GM23338 (cell line): Measurements from ENCODE around the gene PCNT. TPM values are rescaled to one million over a fixed set of nuclear protein-coding genes. Genes with fewer than 3 reads are reported as not detected.

Experiments
- ATAC-seq: fragments of 200-7000 bp; cut with Tn5 transposase; 3 replicates; pipeline ENCODE4 v1.9.1; 2020
- DNase-seq: peaks from one replicate; pipeline ENCODE4 v3.0.0-alpha.2; 2015; ENCODE audit warnings: low spot score
- H2AFZ ChIP-seq: fragments of 200-600 bp; sonication (generic); 2 replicates; pipeline ENCODE4 v1.8.0; 2016; ENCODE audit warnings: antibody characterized with exemption, mild to moderate bottlenecking, moderate library complexity
- H3F3A ChIP-seq: fragments of 200-600 bp; sonication (generic); replicated peaks from 2 replicates; pipeline ENCODE4 v1.8.0; 2017; ENCODE audit warnings: antibody characterized with exemption, mixed run types, low read depth
- H3K27ac ChIP-seq: fragments of 200-600 bp; sonication (generic); 2 replicates; pipeline ENCODE4 v1.6.1; 2016; ENCODE audit warnings: low read depth
- H3K27me3 ChIP-seq: fragments of 200-600 bp; sonication (generic); 2 replicates; pipeline ENCODE4 v1.8.0; 2016; ENCODE audit warnings: mild to moderate bottlenecking, mixed run types, moderate library complexity; ENCODE audit not compliant: insufficient read depth
- H3K36me3 ChIP-seq: fragments of 200-600 bp; sonication (generic); 2 replicates; pipeline ENCODE4 v1.8.0; 2016; ENCODE audit warnings: mild to moderate bottlenecking; ENCODE audit not compliant: insufficient read depth
- H3K4me1 ChIP-seq: fragments of 200-600 bp; sonication (generic); 2 replicates; pipeline ENCODE4 v1.8.0; 2016; ENCODE audit warnings: mild to moderate bottlenecking, moderate library complexity; ENCODE audit not compliant: insufficient read depth
- H3K4me2 ChIP-seq: fragments of 200-600 bp; sonication (generic); 2 replicates; pipeline ENCODE4 v1.7.1; 2017; ENCODE audit warnings: mixed run types
- H3K4me3 ChIP-seq: fragments of 200-600 bp; sonication (generic); 2 replicates; pipeline ENCODE4 v1.6.1; 2016; ENCODE audit warnings: mixed run types
- H3K79me2 ChIP-seq: fragments of 200-600 bp; sonication (generic); replicated peaks from 2 replicates; pipeline ENCODE4 v1.8.0; 2017; ENCODE audit warnings: mild to moderate bottlenecking; ENCODE audit not compliant: insufficient read depth
- H3K9me2 ChIP-seq: fragments of 200-600 bp; sonication (generic); 2 replicates; pipeline ENCODE4 v1.8.0; 2017; ENCODE audit not compliant: insufficient read depth
- H4K20me1 ChIP-seq: fragments of 200-600 bp; sonication (generic); replicated peaks from 2 replicates; pipeline ENCODE4 v1.8.0; 2017; ENCODE audit warnings: mild to moderate bottlenecking; ENCODE audit not compliant: insufficient read depth
- H3K27ac Mint-ChIP-seq: 2 replicates; pipeline ENCODE4 v1.8.0; 2020; ENCODE audit warnings: inconsistent platforms, mild to moderate bottlenecking, moderate library complexity, mixed read lengths
- H3K27me3 Mint-ChIP-seq: 3 replicates; pipeline ENCODE4 v1.8.0; 2022; ENCODE audit warnings: low read depth, mild to moderate bottlenecking, moderate library complexity, mixed read lengths, inconsistent platforms; ENCODE audit not compliant: insufficient read depth, poor library complexity
- H3K36me3 Mint-ChIP-seq: 3 replicates; pipeline ENCODE4 v1.8.0; 2021; ENCODE audit warnings: low read depth, mild to moderate bottlenecking, inconsistent platforms, moderate library complexity, mixed read lengths
- H3K4me1 Mint-ChIP-seq: 3 replicates; pipeline ENCODE4 v1.8.0; 2020; ENCODE audit warnings: mild to moderate bottlenecking, inconsistent platforms, mixed read lengths
- H3K4me3 Mint-ChIP-seq: 3 replicates; pipeline ENCODE4 v1.8.0; 2021; ENCODE audit warnings: moderate library complexity, mild to moderate bottlenecking, inconsistent platforms, mixed read lengths
- H3K9me3 Mint-ChIP-seq: 3 replicates; pipeline ENCODE4 v1.8.0; 2020; ENCODE audit warnings: moderate library complexity, mild to moderate bottlenecking, inconsistent platforms, mixed read lengths
- CREB1 ChIP-seq: fragments of 250-450 bp; sonication (Bioruptor Pico); IDR thresholded peaks from 2 replicates; pipeline ENCODE4 v1.5.0; 2020; ENCODE audit warnings: low read depth, mild to moderate bottlenecking, moderate library complexity
- NANOG ChIP-seq: IDR thresholded peaks from 2 replicates; pipeline ENCODE4 v1.6.1; 2016; ENCODE audit warnings: antibody characterized with exemption, borderline replicate concordance
- POLR2AphosphoS5 ChIP-seq: IDR thresholded peaks from 2 replicates; pipeline ENCODE4 v1.6.1; 2016; ENCODE audit warnings: antibody characterized with exemption, low read depth
- polyA plus RNA-seq: library from polyadenylated mRNA; unstranded; fragments of >200 nt; fragmentation: Nextera tagmentation; extraction: Ambion mirVana; gene quantifications from 2 replicates; pipeline ENCODE4 v1.2.1, GENCODE V29; 2016
- total RNA-seq: library from RNA; depleted of rRNA; stranded (reverse); fragments of >200 nt; shearing (Covaris generic); gene quantifications from 2 replicates; pipeline ENCODE4 v1.2.3, GENCODE V29; 2014
- TF ChIP-seq, protein P1 (sequence below): fragments of 250-450 bp; sonication (Bioruptor Pico); IDR thresholded peaks from 2 replicates; pipeline ENCODE4 v1.5.0; 2020; ENCODE audit warnings: mild to moderate bottlenecking, moderate library complexity
- TF ChIP-seq, protein P2 (sequence below): IDR thresholded peaks from 2 replicates; pipeline ENCODE4 v1.6.1; 2016; ENCODE audit warnings: antibody characterized with exemption
- TF ChIP-seq, protein P3 (sequence below), 2 experiments: fragments of 200-600 bp in 1 of 2; sonication (generic) in 1 of 2; conservative IDR thresholded peaks; 2 replicates each; pipeline versions ENCODE4 v1.5.1 to v1.6.1; 2016 to 2017; ENCODE audit warnings: antibody characterized with exemption in 2 of 2, low read depth in 2 of 2, mild to moderate bottlenecking in 2 of 2, moderate library complexity in 1 of 2

The PCNT gene
- total and polyA plus RNA-seq, 2 experiments from 2014 or later: 39.6 to 46.1 TPM

GRCh38 chr21:46474382-46474781 is 150.4 kb downstream of the PCNT start (continued):
- TF ChIP-seq, protein P1, sequence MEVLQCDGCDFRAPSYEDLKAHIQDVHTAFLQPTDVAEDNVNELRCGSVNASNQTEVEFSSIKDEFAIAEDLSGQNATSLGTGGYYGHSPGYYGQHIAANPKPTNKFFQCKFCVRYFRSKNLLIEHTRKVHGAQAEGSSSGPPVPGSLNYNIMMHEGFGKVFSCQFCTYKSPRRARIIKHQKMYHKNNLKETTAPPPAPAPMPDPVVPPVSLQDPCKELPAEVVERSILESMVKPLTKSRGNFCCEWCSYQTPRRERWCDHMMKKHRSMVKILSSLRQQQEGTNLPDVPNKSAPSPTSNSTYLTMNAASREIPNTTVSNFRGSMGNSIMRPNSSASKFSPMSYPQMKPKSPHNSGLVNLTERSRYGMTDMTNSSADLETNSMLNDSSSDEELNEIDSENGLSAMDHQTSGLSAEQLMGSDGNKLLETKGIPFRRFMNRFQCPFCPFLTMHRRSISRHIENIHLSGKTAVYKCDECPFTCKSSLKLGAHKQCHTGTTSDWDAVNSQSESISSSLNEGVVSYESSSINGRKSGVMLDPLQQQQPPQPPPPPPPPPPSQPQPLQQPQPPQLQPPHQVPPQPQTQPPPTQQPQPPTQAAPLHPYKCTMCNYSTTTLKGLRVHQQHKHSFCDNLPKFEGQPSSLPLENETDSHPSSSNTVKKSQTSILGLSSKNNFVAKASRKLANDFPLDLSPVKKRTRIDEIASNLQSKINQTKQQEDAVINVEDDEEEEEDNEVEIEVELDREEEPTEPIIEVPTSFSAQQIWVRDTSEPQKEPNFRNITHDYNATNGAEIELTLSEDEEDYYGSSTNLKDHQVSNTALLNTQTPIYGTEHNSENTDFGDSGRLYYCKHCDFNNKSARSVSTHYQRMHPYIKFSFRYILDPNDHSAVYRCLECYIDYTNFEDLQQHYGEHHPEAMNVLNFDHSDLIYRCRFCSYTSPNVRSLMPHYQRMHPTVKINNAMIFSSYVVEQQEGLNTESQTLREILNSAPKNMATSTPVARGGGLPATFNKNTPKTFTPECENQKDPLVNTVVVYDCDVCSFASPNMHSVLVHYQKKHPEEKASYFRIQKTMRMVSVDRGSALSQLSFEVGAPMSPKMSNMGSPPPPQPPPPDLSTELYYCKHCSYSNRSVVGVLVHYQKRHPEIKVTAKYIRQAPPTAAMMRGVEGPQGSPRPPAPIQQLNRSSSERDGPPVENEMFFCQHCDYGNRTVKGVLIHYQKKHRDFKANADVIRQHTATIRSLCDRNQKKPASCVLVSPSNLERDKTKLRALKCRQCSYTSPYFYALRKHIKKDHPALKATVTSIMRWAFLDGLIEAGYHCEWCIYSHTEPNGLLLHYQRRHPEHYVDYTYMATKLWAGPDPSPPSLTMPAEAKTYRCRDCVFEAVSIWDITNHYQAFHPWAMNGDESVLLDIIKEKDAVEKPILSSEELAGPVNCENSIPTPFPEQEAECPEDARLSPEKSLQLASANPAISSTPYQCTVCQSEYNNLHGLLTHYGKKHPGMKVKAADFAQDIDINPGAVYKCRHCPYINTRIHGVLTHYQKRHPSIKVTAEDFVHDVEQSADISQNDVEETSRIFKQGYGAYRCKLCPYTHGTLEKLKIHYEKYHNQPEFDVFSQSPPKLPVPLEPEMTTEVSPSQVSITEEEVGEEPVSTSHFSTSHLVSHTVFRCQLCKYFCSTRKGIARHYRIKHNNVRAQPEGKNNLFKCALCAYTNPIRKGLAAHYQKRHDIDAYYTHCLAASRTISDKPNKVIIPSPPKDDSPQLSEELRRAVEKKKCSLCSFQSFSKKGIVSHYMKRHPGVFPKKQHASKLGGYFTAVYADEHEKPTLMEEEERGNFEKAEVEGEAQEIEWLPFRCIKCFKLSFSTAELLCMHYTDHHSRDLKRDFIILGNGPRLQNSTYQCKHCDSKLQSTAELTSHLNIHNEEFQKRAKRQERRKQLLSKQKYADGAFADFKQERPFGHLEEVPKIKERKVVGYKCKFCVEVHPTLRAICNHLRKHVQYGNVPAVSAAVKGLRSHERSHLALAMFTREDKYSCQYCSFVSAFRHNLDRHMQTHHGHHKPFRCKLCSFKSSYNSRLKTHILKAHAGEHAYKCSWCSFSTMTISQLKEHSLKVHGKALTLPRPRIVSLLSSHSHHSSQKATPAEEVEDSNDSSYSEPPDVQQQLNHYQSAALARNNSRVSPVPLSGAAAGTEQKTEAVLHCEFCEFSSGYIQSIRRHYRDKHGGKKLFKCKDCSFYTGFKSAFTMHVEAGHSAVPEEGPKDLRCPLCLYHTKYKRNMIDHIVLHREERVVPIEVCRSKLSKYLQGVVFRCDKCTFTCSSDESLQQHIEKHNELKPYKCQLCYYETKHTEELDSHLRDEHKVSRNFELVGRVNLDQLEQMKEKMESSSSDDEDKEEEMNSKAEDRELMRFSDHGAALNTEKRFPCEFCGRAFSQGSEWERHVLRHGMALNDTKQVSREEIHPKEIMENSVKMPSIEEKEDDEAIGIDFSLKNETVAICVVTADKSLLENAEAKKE: no peak
- TF ChIP-seq, protein P2, sequence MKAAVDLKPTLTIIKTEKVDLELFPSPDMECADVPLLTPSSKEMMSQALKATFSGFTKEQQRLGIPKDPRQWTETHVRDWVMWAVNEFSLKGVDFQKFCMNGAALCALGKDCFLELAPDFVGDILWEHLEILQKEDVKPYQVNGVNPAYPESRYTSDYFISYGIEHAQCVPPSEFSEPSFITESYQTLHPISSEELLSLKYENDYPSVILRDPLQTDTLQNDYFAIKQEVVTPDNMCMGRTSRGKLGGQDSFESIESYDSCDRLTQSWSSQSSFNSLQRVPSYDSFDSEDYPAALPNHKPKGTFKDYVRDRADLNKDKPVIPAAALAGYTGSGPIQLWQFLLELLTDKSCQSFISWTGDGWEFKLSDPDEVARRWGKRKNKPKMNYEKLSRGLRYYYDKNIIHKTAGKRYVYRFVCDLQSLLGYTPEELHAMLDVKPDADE: no peak
- TF ChIP-seq NANOG: no peak

- TF ChIP-seq CREB1 (CRISPR knock-in tag): no peak
- TF ChIP-seq POLR2AphosphoS5: no peak
- TF ChIP-seq, protein P3, sequence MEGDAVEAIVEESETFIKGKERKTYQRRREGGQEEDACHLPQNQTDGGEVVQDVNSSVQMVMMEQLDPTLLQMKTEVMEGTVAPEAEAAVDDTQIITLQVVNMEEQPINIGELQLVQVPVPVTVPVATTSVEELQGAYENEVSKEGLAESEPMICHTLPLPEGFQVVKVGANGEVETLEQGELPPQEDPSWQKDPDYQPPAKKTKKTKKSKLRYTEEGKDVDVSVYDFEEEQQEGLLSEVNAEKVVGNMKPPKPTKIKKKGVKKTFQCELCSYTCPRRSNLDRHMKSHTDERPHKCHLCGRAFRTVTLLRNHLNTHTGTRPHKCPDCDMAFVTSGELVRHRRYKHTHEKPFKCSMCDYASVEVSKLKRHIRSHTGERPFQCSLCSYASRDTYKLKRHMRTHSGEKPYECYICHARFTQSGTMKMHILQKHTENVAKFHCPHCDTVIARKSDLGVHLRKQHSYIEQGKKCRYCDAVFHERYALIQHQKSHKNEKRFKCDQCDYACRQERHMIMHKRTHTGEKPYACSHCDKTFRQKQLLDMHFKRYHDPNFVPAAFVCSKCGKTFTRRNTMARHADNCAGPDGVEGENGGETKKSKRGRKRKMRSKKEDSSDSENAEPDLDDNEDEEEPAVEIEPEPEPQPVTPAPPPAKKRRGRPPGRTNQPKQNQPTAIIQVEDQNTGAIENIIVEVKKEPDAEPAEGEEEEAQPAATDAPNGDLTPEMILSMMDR (conservative IDR thresholded peaks at IDR 0.05; ENCODE audit: low read depth in 2 of 2): no peak
- no peak for DNase-seq
- Mint-ChIP-seq H3K27me3 (peaks cover 2% of the 10 kb centered on the region), H3K27ac (no peak overlapping the region), H3K9me3 (no peaks in the 10 kb centered on the region), H3K4me3 (no peak overlapping the region), H3K36me3 (no peaks in the 10 kb centered on the region; the same call in 1 of the 3 replicates), H3K4me1 (no peaks in the 10 kb centered on the region; the same call in 2 of the 3 replicates)
- H2AFZ ChIP-seq: no peak overlapping the region
- H3K4me1 ChIP-seq: no peaks in the 10 kb centered on the region; the same call in 1 of the 2 replicates
- H3K9me2 ChIP-seq: no peaks in the 10 kb centered on the region
- no peak overlapping the region for H3K27ac ChIP-seq
- ATAC-seq: no peak
- no peaks in the 10 kb centered on the region; the same call in 1 of the 2 replicates for H4K20me1 ChIP-seq
- H3K27me3 ChIP-seq: no peaks in the 10 kb centered on the region
- no peak overlapping the region for H3K4me3 ChIP-seq
- peaks cover 6% of the 10 kb centered on the region for H3K79me2 ChIP-seq
- no peaks in the 10 kb centered on the region for H3F3A ChIP-seq
- no peaks in the 10 kb centered on the region for H3K36me3 ChIP-seq
- no peak overlapping the region for H3K4me2 ChIP-seq
Measured at GRCh38 chr21:46475296-46475695, 151.3 kb downstream of the PCNT start.
